ENCODE results near the gene NUP54. TPM values are rescaled to one million over a fixed set of nuclear protein-coding genes. Genes with fewer than 3 reads are reported as not detected.

The NUP54 gene
- total and polyA plus RNA-seq, 2 of the 8 experiments (the other 6 are each of a cell fraction or from before 2014, with no cell fraction given), result 51.4 to 103 TPM

DNA sequence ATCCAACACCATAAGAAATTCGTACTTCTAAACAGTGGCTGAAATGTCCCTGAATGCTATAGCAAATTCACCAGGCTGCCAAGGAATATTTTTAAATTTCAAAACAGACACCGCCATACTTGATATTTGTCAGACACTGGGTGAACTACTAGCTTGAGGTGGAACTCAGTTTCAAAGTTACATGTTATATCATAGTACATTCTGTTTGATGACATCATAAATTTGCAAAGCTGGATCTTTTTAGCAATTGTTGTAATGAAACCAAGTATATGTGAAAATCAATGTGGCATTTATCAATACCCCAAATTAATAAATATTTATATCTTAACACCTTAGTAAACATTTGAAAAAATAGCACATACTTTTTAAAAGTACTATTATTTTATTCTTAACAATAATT is 59.5 kb downstream of the NUP54 start:
- Histone ChIP-seq H3K56ac (replicated peaks; ENCODE audit: insufficient read length, low read depth, low read length) (no peak overlapping the region), H3K18ac (ENCODE audit: extremely low read depth, low read length) (no peak overlapping the region), H2BK120ac (replicated peaks; ENCODE audit: low read depth, low read length) (no peak overlapping the region), H2BK15ac (ENCODE audit: low read length) (no peak overlapping the region), H3K4me3 (ENCODE audit: extremely low read depth in 1 of 4, insufficient read depth in 2 of 4, low read depth in 3 of 4, low read length in 4 of 4) (no peak overlapping the region), H3K36me3 (ENCODE audit: control insufficient read depth in 2 of 4, insufficient read depth in 4 of 4, low read length in 3 of 4) (no peaks in the 10 kb centered on the region), H3K23me2 (ENCODE audit: low read depth, low read length) (no peaks in the 10 kb centered on the region), H3K14ac (ENCODE audit: insufficient read length) (no peak overlapping the region), H4K20me1 (replicated peaks in 1 of 2; ENCODE audit: control insufficient read depth in 1 of 2, insufficient read depth in 2 of 2, low read length in 2 of 2) (no peaks in the 10 kb centered on the region), H3K79me1 (ENCODE audit: low read depth, low read length) (no peaks in the 10 kb centered on the region), H2BK5ac (ENCODE audit: low read depth, low read length) (no peak overlapping the region), H4K91ac (replicated peaks; ENCODE audit: insufficient read length, low read length) (no peak overlapping the region), H3K4me1 (replicated peaks in 1 of 4; ENCODE audit: control insufficient read depth in 3 of 4, insufficient read depth in 4 of 4, low read length in 3 of 4) (no peaks in the 10 kb centered on the region), H3K4me2 (ENCODE audit: insufficient read depth in 1 of 2, low read depth in 2 of 2, low read length in 2 of 2) (no peak overlapping the region), H2BK12ac (ENCODE audit: low read depth, low read length) (no peak overlapping the region), H3K27ac (ENCODE audit: low read depth, low read length) (no peak overlapping the region), H4K8ac (ENCODE audit: extremely low read depth, insufficient read depth, low read length) (no peak overlapping the region), H3K79me2 (ENCODE audit: control insufficient read depth in 1 of 2, insufficient read depth in 2 of 2, low read length in 2 of 2) (no peaks in the 10 kb centered on the region), H3K4ac (replicated peaks; ENCODE audit: insufficient read length, low read depth, low read length) (no peak overlapping the region), H2AK5ac (ENCODE audit: low read depth, low read length) (no peak overlapping the region), H4K5ac (ENCODE audit: insufficient read length, low read depth, low read length) (no peak overlapping the region), H3K9me3 (ENCODE audit: insufficient read depth in 2 of 2, low read depth in 1 of 2, low read length in 1 of 2) (0 out of 4 replicates have a peak, but pooled peaks cover 0 to 2% of the 10 kb centered on the region in 2 experiments), H3K9ac (replicated peaks in 1 of 4; ENCODE audit: extremely low read depth in 1 of 4, low read depth in 3 of 4, low read length in 3 of 4) (no peak overlapping the region), H3K27me3 (replicated peaks in 1 of 4; ENCODE audit: control insufficient read depth in 3 of 4, extremely low read depth in 1 of 4, insufficient read depth in 3 of 4, low read length in 3 of 4) (no peaks in the 10 kb centered on the region), H2BK20ac (ENCODE audit: low read length) (no peak overlapping the region), H3K23ac (ENCODE audit: insufficient read length) (no peak overlapping the region), H2AFZ (ENCODE audit: low read length) (no peak overlapping the region)
- DNase-seq (ENCODE audit: low read depth in 1 of 2, low spot score in 2 of 2), result no peak
- CTCF ChIA-PET (ENCODE audit: partially characterized antibody), result interaction anchor here (2.3 to 6.7 kb wide), 3 partner anchors 10 to 94 kb away, joined by 12 to 89 read pairs (median 26); no protein-coding TSS in a partner anchor
- POLR2A ChIA-PET (ENCODE audit: partially characterized antibody), result no interaction called here
- FAIRE-seq, result no peak
- WGBS, 2 experiments (ENCODE audit: extremely low coverage in 1 of 2, insufficient coverage in 1 of 2, insufficient read length in 1 of 2, insufficient replicate concordance in 2 of 2, low coverage in 1 of 2, low lambda C conversion rate in 2 of 2, missing lambda C conversion rate in 1 of 2), result 92% methylated on average over 2 of the region's 2 CpGs; no CpG with 5 or more reads in 1 of the 2 experiments
- TF ChIP-seq ZNF274 (IDR thresholded peaks at IDR 0.05; ENCODE audit: borderline replicate concordance, extremely low read depth, low read length) (no peak), YY1 (IDR thresholded peaks at IDR 0.05; ENCODE audit: low read depth, low read length) (no peak), NANOG (IDR thresholded peaks at IDR 0.05; ENCODE audit: insufficient read depth, low read depth, low read length, poor library complexity, severe bottlenecking) (no peak), POLR2A (IDR thresholded peaks at IDR 0.05; ENCODE audit: control extremely low read depth in 1 of 2, low read depth in 2 of 2, low read length in 2 of 2) (no peak), CREB1 (IDR thresholded peaks at IDR 0.05) (no peak), SIX5 (IDR thresholded peaks at IDR 0.05; ENCODE audit: low read depth, low read length) (no peak), SRF (IDR thresholded peaks at IDR 0.05; ENCODE audit: low read depth, low read length) (no peak), EGR1 (IDR thresholded peaks at IDR 0.05; ENCODE audit: borderline replicate concordance, low read depth, low read length) (no peak), HDAC2 (IDR thresholded peaks at IDR 0.05; ENCODE audit: borderline replicate concordance in 1 of 2, low read depth in 2 of 2, low read length in 2 of 2) (no peak), BRCA1 (IDR thresholded peaks at IDR 0.05; ENCODE audit: low read depth, low read length) (no peak), TEAD4 (IDR thresholded peaks at IDR 0.05; ENCODE audit: low read depth, low read length) (no peak)
- TF ChIP-seq, protein P1, sequence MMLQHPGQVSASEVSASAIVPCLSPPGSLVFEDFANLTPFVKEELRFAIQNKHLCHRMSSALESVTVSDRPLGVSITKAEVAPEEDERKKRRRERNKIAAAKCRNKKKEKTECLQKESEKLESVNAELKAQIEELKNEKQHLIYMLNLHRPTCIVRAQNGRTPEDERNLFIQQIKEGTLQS (IDR thresholded peaks at IDR 0.05; ENCODE audit: insufficient read depth, low read depth, low read length), result no peak

All from H1 (cell line).